CD4-positive, CD25-positive, alpha-beta regulatory T cell (primary cell): Measurements from ENCODE around the gene PRPF4. TPM values are rescaled to one million over a fixed set of nuclear protein-coding genes. Genes with fewer than 3 reads are reported as not detected.
"Not testable (repeated sequence)": the region's sequence is repeated elsewhere in the genome, so short reads cannot be mapped to it uniquely, and the experiment has no call there.

Experiments
- ATAC-seq, 2 donors: fragments of 150-1000 bp; cut with Tn5 transposase; one replicate each; pipeline ENCODE4 v1.10.0; 2021; ENCODE audit warnings: low read depth in 2 of 2, moderate number of reproducible peaks in 2 of 2, moderate library complexity in 1 of 2
- DNase-seq, 3 donors: peaks; one replicate each; pipeline versions ENCODE4 v3.0.0 to v3.0.0-alpha.2; 2012 to 2022; ENCODE audit warnings: mixed read lengths in 1 of 3
- H3K27ac ChIP-seq: one replicate; pipeline ENCODE4 v1.7.0; 2013; ENCODE audit warnings: mild to moderate bottlenecking, low read length; ENCODE audit not compliant: insufficient read depth, poor library complexity, severe bottlenecking
- H3K27me3 ChIP-seq: one replicate; pipeline ENCODE4 v1.7.0; 2013; ENCODE audit warnings: low read length; ENCODE audit not compliant: control insufficient read depth, insufficient read depth
- H3K36me3 ChIP-seq: one replicate; pipeline ENCODE4 v1.7.0; 2013; ENCODE audit warnings: mild to moderate bottlenecking, low read length, moderate library complexity; ENCODE audit not compliant: control insufficient read depth, insufficient read depth
- H3K4me1 ChIP-seq: 2 replicates; pipeline ENCODE4 v1.7.0; 2013; ENCODE audit warnings: mild to moderate bottlenecking, low read length; ENCODE audit not compliant: insufficient read depth, control insufficient read depth, poor library complexity, severe bottlenecking
- H3K4me3 ChIP-seq: one replicate; pipeline ENCODE4 v1.7.0; 2013; ENCODE audit warnings: low read depth, mild to moderate bottlenecking, low read length, moderate library complexity
- H3K9me3 ChIP-seq, 2 experiments: 1 replicate in 1 of 2; 2 replicates in 1 of 2; pipeline ENCODE4 v1.7.0; 2013; ENCODE audit warnings: low read length in 2 of 2, mild to moderate bottlenecking in 1 of 2, moderate library complexity in 1 of 2; ENCODE audit not compliant: control insufficient read depth in 2 of 2
- H3K27ac Mint-ChIP-seq, 3 donors: one replicate each; pipeline ENCODE4 v1.8.0; 2020 to 2022; ENCODE audit warnings: mild to moderate bottlenecking in 3 of 3, mixed read lengths in 3 of 3, moderate library complexity in 2 of 3
- H3K27me3 Mint-ChIP-seq: one replicate; pipeline ENCODE4 v1.8.0; 2022; ENCODE audit warnings: mild to moderate bottlenecking, mixed read lengths
- H3K36me3 Mint-ChIP-seq: one replicate; pipeline ENCODE4 v1.8.0; 2020; ENCODE audit warnings: mixed read lengths
- H3K4me1 Mint-ChIP-seq, 4 donors: one replicate each; pipeline ENCODE4 v1.8.0; 2020 to 2022; ENCODE audit warnings: mixed read lengths in 4 of 4, mild to moderate bottlenecking in 1 of 4
- H3K4me3 Mint-ChIP-seq, 4 donors: one replicate each; pipeline ENCODE4 v1.8.0; 2020 to 2022; ENCODE audit warnings: mild to moderate bottlenecking in 4 of 4, mixed read lengths in 4 of 4, moderate library complexity in 3 of 4
- H3K9me3 Mint-ChIP-seq, 7 donors: one replicate each; pipeline ENCODE4 v1.8.0; 2020 to 2022; ENCODE audit warnings: mixed read lengths in 7 of 7, mild to moderate bottlenecking in 3 of 7, moderate library complexity in 2 of 7
- polyA plus RNA-seq, 4 donors: library from polyadenylated mRNA; unstranded; fragments of 300-500 nt; fragmentation: Illumina TruSeq; gene quantifications; one replicate each; pipeline ENCODE4 v1.2.3, GENCODE V29; 2021
- total RNA-seq: library from RNA; stranded (reverse); gene quantifications from one replicate; pipeline ENCODE4 v1.2.3, GENCODE V29; 2022

Gene PRPF4
- total and polyA plus RNA-seq, 5 donors from 2014 or later = 18.4 to 25.7 (median 22.9) TPM

- Mint-ChIP-seq H3K9me3 (no peaks in the 10 kb centered on the region), H3K4me3 (no peak overlapping the region), H3K27me3 (no peaks in the 10 kb centered on the region), H3K36me3 (peaks cover 27% of the 10 kb centered on the region), H3K4me1 (peaks cover 0 to 6% (median 0%) of the 10 kb centered on the region in 4 donors), H3K27ac (no peak overlapping the region)
- H3K27ac ChIP-seq = no peak overlapping the region
- no peaks in the 10 kb centered on the region for H3K4me1 ChIP-seq
- H3K27me3 ChIP-seq = no peaks in the 10 kb centered on the region
- DNase-seq = no peak
- H3K36me3 ChIP-seq = peaks cover 47% of the 10 kb centered on the region
- ATAC-seq = no peak
- H3K4me3 ChIP-seq = no peak overlapping the region
- H3K9me3 ChIP-seq = no peaks in the 10 kb centered on the region
Measured at GRCh38 chr9:113293285-113293878, 17.9 kb downstream of the PRPF4 start.

GRCh38 chr9:113296247-113296646 lies 20.8 kb downstream of the PRPF4 start:
- H3K4me3 ChIP-seq, ATAC-seq, H3K36me3 Mint-ChIP-seq, H3K4me3 Mint-ChIP-seq, H3K4me1 Mint-ChIP-seq, DNase-seq, H3K4me1 ChIP-seq, H3K27ac ChIP-seq, H3K9me3 Mint-ChIP-seq, H3K27me3 Mint-ChIP-seq, H3K9me3 ChIP-seq, H3K27me3 ChIP-seq: not testable (repeated sequence)
- H3K27ac Mint-ChIP-seq = peak overlapping the region in 2 of 3 donors; percentile 57 to 86
- H3K36me3 ChIP-seq = peaks cover 21% of the 10 kb centered on the region

- no peak for DNase-seq
Measured at GRCh38 chr9:113296796-113297558, 21.5 kb downstream of the PRPF4 start.

GRCh38 chr9:113298311-113298710 lies 22.9 kb downstream of the PRPF4 start:
- H3K36me3 Mint-ChIP-seq = no peaks in the 10 kb centered on the region
- H3K36me3 ChIP-seq = peaks cover under 1% of the 10 kb centered on the region
- no peak overlapping the region for H3K27ac ChIP-seq
- H3K27ac Mint-ChIP-seq = no peak overlapping the region
- no peaks in the 10 kb centered on the region for H3K9me3 ChIP-seq
- H3K4me1 ChIP-seq = no peaks in the 10 kb centered on the region
- DNase-seq (no peak), ATAC-seq (no peak)
- H3K4me3 Mint-ChIP-seq = no peak overlapping the region
- no peak overlapping the region for H3K4me3 ChIP-seq
- H3K27me3 ChIP-seq = no peaks in the 10 kb centered on the region
- peaks cover 0 to 3% (median 0%) of the 10 kb centered on the region in 4 donors for H3K4me1 Mint-ChIP-seq
- no peaks in the 10 kb centered on the region for H3K9me3 Mint-ChIP-seq
- H3K27me3 Mint-ChIP-seq = no peaks in the 10 kb centered on the region

More at GRCh38 chr9:113296796-113297558, 21.5 kb downstream of the PRPF4 start:
- Histone ChIP-seq H3K27me3 (no peaks in the 10 kb centered on the region), H3K27ac (no peak overlapping the region), H3K36me3 (peaks cover 13% of the 10 kb centered on the region), H3K4me1 (no peaks in the 10 kb centered on the region), H3K9me3 (no peaks in the 10 kb centered on the region), H3K4me3 (no peak overlapping the region)
- H3K36me3 Mint-ChIP-seq = no peaks in the 10 kb centered on the region
- no peak overlapping the region for H3K4me3 Mint-ChIP-seq
- H3K4me1 Mint-ChIP-seq = peaks cover 0 to 3% (median 0%) of the 10 kb centered on the region in 4 donors
- no peak for ATAC-seq
- no peaks in the 10 kb centered on the region for H3K27me3 Mint-ChIP-seq
- H3K27ac Mint-ChIP-seq = peak overlapping the region in 2 of 3 donors; percentile 57 to 86
- no peaks in the 10 kb centered on the region for H3K9me3 Mint-ChIP-seq

- Mint-ChIP-seq H3K36me3 (no peaks in the 10 kb centered on the region), H3K4me1 (peaks cover 0 to 3% (median 0%) of the 10 kb centered on the region in 4 donors), H3K27me3 (no peaks in the 10 kb centered on the region), H3K9me3 (no peaks in the 10 kb centered on the region), H3K27ac (no peak overlapping the region), H3K4me3 (no peak overlapping the region)
- H3K27me3 ChIP-seq = no peaks in the 10 kb centered on the region
- no peak overlapping the region for H3K27ac ChIP-seq
- H3K4me1 ChIP-seq = no peaks in the 10 kb centered on the region
- no peak overlapping the region for H3K4me3 ChIP-seq
- DNase-seq = no peak
- no peaks in the 10 kb centered on the region for H3K9me3 ChIP-seq
- no peak for ATAC-seq
- H3K36me3 ChIP-seq = no peaks in the 10 kb centered on the region
Measured at GRCh38 chr9:113298924-113299770, 23.7 kb downstream of the PRPF4 start.

- Mint-ChIP-seq H3K27me3 (no peaks in the 10 kb centered on the region), H3K36me3 (no peaks in the 10 kb centered on the region), H3K4me1 (peaks cover 0 to 3% (median 0%) of the 10 kb centered on the region in 4 donors), H3K9me3 (no peaks in the 10 kb centered on the region), H3K27ac (no peak overlapping the region), H3K4me3 (no peak overlapping the region)
- no peak overlapping the region for H3K4me3 ChIP-seq
- ATAC-seq (no peak), DNase-seq (no peak)
- no peaks in the 10 kb centered on the region for H3K36me3 ChIP-seq
- H3K4me1 ChIP-seq = no peaks in the 10 kb centered on the region
- no peaks in the 10 kb centered on the region for H3K9me3 ChIP-seq
- no peak overlapping the region for H3K27ac ChIP-seq
- no peaks in the 10 kb centered on the region for H3K27me3 ChIP-seq
Measured at GRCh38 chr9:113299800-113300292, 24.4 kb downstream of the PRPF4 start.

- Mint-ChIP-seq H3K27ac (no peak overlapping the region), H3K4me1 (peaks cover 0 to 3% (median 0%) of the 10 kb centered on the region in 4 donors), H3K9me3 (no peaks in the 10 kb centered on the region), H3K36me3 (no peaks in the 10 kb centered on the region), H3K4me3 (no peak overlapping the region), H3K27me3 (no peaks in the 10 kb centered on the region)
- no peak for DNase-seq
- H3K9me3 ChIP-seq = no peaks in the 10 kb centered on the region
- ATAC-seq = no peak
- H3K36me3 ChIP-seq = no peaks in the 10 kb centered on the region
- no peak overlapping the region for H3K4me3 ChIP-seq
- H3K27me3 ChIP-seq = no peaks in the 10 kb centered on the region
- H3K27ac ChIP-seq = no peak overlapping the region
- H3K4me1 ChIP-seq = no peaks in the 10 kb centered on the region
Measured at GRCh38 chr9:113301548-113301947, 26.1 kb downstream of the PRPF4 start.
